ENCODE results near the gene HSPA14. TPM values are rescaled to one million over a fixed set of nuclear protein-coding genes. Genes with fewer than 3 reads are reported as not detected.

Gene HSPA14
- total RNA-seq, 1 donor from 2014 or later: 10.4 TPM

DNA sequence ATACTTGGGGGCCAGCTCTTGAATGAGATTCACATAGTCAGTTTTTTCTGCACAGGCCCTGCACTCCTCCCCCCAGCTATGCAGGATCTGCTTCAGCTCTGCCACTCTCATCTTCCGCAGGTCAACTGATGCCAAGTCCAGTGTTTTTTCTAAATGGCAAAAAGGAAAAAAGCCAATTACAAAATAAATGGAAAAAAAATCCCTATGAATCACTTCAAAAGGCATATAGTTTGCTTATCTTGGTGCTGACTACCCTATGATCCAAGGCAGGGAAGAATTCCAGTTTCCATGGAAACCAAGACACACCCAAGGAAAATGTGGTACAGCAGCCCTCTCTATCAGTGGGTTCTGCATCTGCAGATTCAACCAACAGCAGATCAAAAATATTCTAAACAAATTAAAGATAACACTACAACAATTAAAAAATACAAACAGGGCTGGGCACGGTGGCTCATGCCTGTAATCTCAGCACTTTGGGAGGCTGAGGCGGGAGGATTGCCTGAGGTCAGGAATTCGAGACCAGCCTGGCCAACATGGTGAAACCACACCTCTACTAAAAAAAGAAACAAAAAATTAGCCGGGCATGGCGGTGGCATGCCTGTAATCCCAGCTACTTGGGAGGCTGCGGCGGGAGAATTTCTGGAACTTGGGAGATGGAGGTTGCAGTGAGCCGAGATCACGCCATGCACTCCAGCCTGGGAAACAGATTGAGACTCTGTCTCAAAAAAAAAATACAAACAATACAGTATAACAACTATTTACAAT lies 17.9 kb upstream of the HSPA14 start:
- no peaks in the 10 kb centered on the region for H3K27me3 ChIP-seq (ENCODE audit: low read depth)
- H3K4me3 ChIP-seq: no peak overlapping the region
- intact Hi-C loops (cut with DNase I): loop anchor here (10.0 kb wide), 1 partner anchor 325 kb away; no protein-coding TSS in a partner anchor
- TF ChIP-seq, protein P1, sequence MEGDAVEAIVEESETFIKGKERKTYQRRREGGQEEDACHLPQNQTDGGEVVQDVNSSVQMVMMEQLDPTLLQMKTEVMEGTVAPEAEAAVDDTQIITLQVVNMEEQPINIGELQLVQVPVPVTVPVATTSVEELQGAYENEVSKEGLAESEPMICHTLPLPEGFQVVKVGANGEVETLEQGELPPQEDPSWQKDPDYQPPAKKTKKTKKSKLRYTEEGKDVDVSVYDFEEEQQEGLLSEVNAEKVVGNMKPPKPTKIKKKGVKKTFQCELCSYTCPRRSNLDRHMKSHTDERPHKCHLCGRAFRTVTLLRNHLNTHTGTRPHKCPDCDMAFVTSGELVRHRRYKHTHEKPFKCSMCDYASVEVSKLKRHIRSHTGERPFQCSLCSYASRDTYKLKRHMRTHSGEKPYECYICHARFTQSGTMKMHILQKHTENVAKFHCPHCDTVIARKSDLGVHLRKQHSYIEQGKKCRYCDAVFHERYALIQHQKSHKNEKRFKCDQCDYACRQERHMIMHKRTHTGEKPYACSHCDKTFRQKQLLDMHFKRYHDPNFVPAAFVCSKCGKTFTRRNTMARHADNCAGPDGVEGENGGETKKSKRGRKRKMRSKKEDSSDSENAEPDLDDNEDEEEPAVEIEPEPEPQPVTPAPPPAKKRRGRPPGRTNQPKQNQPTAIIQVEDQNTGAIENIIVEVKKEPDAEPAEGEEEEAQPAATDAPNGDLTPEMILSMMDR (IDR thresholded peaks at IDR 0.05): no peak
- no peak overlapping the region for H3K27ac ChIP-seq
- DNase-seq (no peak), ATAC-seq (no peak)
- peaks cover 4% of the 10 kb centered on the region for H3K4me1 ChIP-seq
- no peaks in the 10 kb centered on the region for H3K36me3 ChIP-seq
- no peaks in the 10 kb centered on the region for H3K9me3 ChIP-seq

DNA sequence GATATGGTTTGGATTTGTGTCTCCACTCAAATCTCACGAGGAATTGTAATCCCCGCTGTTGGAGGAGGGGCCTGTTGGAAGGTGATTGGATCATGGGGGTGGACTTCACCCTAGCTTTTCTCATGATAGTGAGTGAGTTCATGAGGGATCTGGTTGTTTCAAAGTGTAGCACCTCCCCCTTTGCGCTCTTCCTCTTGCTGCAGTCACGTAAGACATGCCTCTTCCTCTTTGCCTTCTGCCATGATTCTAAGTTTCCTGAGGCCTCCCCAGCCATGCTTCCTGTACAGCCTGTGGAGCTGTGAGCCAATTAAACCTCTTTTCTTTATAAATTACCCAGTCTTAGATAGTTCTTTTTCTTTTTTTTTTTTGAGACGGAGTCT lies 17.3 kb upstream of the HSPA14 start:
- intact Hi-C loops (cut with DNase I): loop anchor here (10.0 kb wide), 1 partner anchor 326 kb away; no protein-coding TSS in a partner anchor

DNA sequence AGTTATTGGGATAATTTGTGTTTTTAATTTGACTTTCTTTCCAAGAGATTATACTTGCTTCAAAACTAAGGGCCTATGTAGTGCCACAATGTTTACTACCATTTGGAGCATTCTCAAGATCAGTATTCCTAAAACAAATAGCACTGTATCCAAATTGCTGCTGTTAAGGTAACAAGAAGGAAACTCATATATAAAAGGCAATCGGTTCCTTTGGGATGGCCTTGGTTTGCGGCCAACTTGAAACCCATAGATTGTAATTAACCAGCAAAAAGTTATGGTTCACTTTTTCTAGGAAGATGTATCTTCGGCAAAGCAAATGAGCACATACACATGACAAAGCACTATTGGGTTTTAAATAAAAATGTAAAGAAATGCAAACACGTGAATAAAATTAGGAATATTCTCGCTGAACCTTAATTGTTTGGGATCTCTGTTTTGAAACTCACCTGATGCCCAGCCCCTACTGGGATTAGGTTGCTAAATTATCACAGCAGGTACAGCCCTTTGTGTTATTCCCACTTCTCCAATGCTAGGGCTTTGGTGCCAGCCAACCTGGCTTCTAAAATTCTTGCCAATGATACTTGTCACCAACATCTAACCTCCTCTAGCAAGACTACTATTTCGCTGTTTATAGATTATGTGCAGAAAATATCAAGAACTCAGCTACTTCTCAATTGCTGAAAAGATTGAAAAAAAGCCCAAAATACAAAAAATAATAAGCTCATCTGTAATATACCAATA lies 16.3 kb upstream of the HSPA14 start:
- intact Hi-C loops (cut with DNase I): loop anchor here (10.0 kb wide), 1 partner anchor 327 kb away; no protein-coding TSS in a partner anchor
- Histone ChIP-seq H3K9me3 (no peaks in the 10 kb centered on the region), H3K4me3 (no peak overlapping the region), H3K4me1 (peaks cover 4% of the 10 kb centered on the region), H3K27me3 (ENCODE audit: low read depth) (no peaks in the 10 kb centered on the region), H3K27ac (no peak overlapping the region), H3K36me3 (no peaks in the 10 kb centered on the region)
- no peak for ATAC-seq
- no peak for DNase-seq
- TF ChIP-seq, protein P1 (IDR thresholded peaks at IDR 0.05): no peak

More for the DNA sequence above, 17.3 kb upstream of the HSPA14 start:
- Histone ChIP-seq H3K27ac (no peak overlapping the region), H3K36me3 (no peaks in the 10 kb centered on the region), H3K27me3 (ENCODE audit: low read depth) (no peaks in the 10 kb centered on the region), H3K9me3 (no peaks in the 10 kb centered on the region), H3K4me1 (peaks cover 4% of the 10 kb centered on the region), H3K4me3 (no peak overlapping the region)
- no peak for DNase-seq
- no peak for ATAC-seq
- TF ChIP-seq, protein P1 (IDR thresholded peaks at IDR 0.05): no peak

DNA sequence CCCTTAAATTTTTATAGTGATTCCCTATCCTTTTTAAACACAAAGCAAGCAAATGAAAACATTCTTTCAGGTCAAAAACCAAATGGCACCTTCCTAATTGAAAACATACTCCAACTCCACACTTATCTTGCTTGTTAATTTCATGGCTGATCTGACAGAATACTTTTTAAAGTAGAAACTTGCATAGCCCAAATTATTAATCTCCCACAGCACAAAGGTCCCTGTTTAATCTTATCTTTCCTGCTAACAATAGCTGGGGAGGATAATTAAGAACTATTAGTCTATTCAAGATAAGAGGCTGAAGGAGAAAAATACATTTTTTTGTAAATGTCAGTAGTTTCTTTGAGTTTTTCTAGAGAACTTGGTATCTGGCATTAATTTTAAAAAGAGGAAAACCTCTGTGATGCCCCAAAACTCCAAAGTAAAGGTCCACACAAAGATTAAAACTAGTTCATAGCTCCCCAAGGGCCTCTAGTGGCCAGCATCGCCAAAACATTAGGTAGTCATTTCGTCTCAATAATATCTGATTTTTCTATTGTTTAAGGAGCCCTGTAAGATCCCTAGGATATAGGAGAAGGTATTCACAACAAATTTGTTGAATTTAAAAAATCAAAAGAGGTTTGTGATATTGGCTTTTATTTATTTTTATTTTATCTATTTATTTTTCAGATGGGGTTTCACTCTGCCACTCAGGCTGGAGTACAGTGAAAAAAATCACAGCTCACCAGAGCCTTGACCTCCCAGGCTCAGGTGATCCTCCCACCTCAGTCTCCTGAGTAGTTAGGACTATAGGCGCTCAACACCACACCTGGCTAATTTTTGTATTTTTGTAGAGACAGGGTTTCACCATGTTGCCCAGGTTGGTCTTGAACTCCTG lies 15.0 kb upstream of the HSPA14 start:
- DNase-seq (no peak), ATAC-seq (peak in 1 of 2 donors; percentile 71)
- TF ChIP-seq, protein P1 (IDR thresholded peaks at IDR 0.05): peak; percentile 64
- no peaks in the 10 kb centered on the region for H3K9me3 ChIP-seq
- peaks cover 4% of the 10 kb centered on the region for H3K4me1 ChIP-seq
- no peaks in the 10 kb centered on the region for H3K36me3 ChIP-seq
- H3K4me3 ChIP-seq: no peak overlapping the region
- H3K27ac ChIP-seq: no peak overlapping the region
- no peaks in the 10 kb centered on the region for H3K27me3 ChIP-seq (ENCODE audit: low read depth)
- intact Hi-C loops (cut with DNase I): loop anchor here (10.0 kb wide), 1 partner anchor 328 kb away; no protein-coding TSS in a partner anchor

GRCh38 chr10:14823966-14824365 lies 14.1 kb upstream of the HSPA14 start:
- no peak for DNase-seq
- ATAC-seq: no peak
- Histone ChIP-seq H3K36me3 (no peaks in the 10 kb centered on the region), H3K4me1 (peaks cover 4% of the 10 kb centered on the region), H3K27ac (no peak overlapping the region), H3K4me3 (no peak overlapping the region), H3K9me3 (no peaks in the 10 kb centered on the region), H3K27me3 (ENCODE audit: low read depth) (no peaks in the 10 kb centered on the region)
- intact Hi-C loops (cut with DNase I): loop anchor here (10.0 kb wide), 1 partner anchor 329 kb away; no protein-coding TSS in a partner anchor
- TF ChIP-seq, protein P1 (IDR thresholded peaks at IDR 0.05): no peak

Measured in lower lobe of right lung (tissue), 2 donors.